GM21423 (cell line): Measurements from ENCODE around the gene NACC2.
"Not testable (repeated sequence)": the region's sequence is repeated elsewhere in the genome, so short reads cannot be mapped to it uniquely, and the experiment has no call there.

Experiments
- ATAC-seq: cut with Tn5 transposase; IDR thresholded peaks from one replicate; pipeline ENCODE4 v1.9.1; 2021; ENCODE audit warnings: mild to moderate bottlenecking, moderate library complexity; ENCODE audit not compliant: unreplicated experiment

Gene NACC2

DNA sequence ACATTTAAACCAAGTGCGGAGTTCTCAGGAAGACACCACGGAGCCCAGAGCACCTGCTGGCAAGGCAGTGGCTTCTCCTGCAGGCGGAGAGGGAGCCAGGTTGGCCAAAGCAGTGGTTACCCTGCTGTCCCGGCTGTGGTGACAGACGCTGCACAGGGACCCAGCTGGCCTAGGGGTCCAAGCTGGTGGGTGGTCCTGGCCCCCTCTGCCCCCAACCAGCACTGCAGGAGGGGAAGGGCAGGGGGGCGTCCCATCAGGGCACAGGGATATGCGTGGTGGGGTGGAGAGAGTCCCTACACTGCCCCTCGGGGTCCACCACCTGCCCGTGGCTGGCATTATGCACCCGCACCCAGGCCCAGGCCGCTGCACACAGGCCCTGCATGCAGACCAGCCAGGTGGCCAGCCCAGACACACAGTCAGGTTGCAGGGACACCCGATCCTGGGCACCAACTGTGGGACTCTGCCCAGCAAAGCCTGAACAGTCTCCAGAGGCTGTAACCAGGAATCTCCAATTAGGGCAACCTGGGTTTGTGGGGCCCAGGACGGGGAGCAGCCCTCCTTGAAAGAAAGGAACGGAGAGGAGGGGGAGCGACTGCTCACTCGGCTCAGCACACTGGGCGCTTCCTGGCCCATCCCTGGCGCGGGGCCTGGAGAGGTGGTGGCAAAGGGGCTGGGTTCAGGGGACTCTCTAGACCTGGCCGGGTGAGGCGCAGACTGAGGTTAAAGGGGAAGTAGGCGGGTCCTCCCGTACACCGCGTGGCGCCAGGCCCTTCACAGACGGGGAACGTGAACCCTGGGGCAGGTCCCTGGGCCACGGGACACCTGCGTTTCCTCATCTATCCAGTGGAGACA is 46.3 kb downstream of the NACC2 start:
- ATAC-seq, result no peak

DNA sequence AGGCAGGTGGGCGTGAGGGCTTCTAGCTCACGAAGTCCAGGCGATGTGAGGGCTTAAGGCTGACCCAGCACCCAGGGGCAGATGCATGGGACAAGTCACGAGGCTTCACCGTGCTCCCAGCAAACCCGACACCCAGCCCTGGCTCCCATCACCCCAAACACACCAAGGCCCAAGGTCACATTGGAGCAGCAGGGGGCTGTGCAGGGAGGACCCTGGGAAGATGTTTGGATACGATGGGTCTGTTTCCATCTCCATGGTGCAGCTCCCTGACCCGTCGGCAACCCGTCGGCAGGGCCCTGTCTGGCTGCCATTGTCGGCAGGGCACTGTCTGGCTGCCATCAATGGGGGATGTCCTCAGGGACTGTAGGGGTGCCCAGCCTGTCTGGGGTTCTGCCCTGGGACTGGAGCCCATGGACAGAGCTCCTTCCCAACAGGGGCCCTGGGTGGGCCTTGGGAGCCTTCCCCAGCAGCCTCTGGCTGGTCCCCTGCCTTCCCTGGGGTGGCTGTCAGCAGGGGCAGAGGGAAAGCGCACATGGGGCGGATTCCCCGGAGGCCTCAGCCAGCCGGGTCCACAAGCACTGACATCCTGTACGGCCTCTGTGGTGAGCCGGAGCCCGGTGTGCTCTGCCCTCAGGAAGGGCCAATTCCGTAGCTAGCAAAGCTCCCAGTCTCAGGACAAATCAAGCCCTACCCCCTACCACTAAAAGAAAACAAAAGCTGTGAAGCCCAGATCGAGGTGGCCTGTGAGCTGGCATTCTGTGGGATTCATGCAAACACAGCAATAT is 47.1 kb downstream of the NACC2 start:
- no peak for ATAC-seq

DNA sequence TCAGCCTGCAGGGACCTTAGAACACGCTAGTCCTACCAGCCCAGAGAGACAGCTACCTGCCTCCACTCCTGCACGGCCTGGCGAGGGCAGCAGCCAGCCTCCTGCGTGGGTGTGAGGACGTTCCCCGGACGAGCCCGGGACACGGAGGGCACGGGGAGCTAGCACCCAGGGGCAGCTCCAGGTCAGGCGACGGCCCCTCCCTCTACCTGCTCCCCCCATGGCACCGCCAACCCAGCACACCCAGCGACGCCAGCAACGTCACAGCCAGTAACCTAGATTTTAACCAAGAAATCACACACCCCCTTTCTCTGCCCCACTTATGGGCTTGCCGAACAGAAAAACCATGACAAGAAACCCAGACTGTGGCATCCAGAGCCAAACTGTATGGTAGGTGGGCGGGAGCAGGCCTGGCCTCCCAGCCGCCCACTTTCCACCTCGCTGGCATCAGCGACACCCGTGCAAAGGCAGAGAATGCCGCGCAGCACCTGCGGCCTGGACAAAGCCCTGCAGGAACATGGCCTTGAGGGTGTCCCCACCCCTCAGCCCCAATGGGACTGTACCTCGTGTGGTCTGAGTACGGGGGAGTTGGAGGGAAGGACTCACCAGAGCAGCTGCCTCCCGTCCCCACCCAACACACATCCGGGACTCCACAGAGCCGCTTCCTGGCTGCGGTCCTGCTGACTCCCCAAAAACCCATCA is 47.9 kb downstream of the NACC2 start:
- ATAC-seq, result no peak

DNA sequence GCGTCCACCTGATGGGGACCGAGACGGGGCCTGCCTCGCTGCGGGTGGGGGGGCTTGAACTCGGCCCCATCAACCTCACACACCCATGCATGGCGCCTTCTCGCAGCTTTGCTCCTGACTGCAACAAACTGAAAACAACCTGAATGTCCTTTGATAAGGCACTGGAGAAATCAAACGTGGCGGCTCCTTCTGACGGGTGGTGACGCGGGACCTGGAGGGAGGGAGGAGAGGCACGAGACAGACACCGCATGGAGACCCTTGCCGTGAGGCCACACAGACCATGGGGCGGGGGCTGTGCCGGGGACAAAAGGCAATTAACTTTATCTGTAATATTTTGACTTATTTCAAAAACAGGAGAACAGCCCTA is 48.6 kb downstream of the NACC2 start:
- no peak for ATAC-seq

DNA sequence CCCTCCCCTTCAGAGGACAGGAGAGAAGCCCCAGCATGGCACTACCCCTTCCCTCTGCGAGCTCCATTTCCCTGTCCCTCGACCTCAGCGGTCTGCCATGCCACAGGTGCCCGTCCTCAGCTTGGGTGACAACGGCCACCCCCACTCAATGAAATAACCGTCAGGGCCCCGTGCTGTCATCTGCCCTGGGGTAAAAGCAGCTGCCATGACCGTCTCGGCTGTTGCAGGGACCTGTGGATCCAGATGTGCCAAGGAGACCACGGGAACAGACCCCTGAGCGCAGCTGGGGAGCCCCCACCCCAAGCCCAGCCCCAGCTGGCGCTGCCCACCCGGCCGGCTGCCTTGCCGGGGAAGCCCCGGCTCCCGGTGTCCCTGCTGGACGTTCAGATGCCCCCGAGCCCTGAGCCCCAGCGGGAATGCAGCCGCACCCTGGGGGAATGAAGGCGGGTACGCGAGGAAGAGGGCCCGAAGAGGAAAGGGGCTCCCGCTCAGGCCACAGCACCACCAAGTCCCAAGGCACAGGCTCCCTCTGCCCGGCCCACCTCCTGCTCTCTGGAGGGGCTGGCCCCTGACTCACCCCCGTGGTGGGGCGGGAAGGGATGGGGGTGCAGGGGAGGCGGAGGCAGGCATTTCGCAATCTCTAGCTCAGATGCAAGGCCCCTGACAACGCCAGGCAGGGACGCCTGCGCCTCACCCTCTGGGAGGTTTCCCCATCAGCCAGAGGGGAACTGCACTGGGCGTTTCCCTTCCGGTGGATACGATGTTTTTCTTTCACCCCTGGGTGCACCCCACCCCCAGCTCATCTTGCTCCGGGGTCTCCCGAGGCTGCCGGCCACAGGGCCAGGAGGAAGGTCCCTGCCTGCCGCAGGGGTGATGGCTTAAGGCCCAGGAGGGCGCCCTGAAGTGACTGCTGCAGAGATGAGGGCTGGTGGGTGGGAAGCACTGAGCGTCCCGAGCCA is 49.2 kb downstream of the NACC2 start:
- ATAC-seq, result no peak

DNA sequence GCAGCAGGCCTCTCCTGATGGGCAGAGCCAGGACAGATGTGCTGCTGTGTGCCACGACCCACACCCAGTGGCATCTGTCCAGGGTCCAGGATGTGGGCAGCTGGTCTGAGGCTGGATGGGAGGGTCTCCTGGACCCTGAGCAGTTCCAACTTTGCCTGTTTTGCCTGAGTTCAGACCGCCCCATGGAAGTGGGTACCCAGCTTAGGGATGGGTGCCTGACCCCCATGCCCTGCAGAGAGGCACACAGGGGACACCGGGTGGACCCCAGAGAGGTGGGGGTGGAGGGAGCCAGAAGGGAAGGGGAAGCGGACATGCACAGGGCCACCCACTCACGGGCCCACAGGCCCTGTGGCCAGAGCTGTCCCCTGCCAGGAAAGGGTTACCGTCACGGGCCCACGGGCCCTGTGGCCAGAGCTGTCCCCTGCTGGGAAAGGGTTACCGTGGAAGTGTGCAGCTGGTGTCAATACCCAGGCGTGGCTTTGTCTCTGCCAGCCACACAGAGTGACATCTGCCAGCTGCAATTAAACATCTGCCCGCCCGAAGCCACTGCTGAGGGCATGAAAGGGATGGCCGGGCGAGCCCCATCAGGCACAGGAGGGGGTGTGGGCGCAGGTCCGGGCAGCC is 50.0 kb downstream of the NACC2 start:
- ATAC-seq, result no peak

GRCh38 chr9:136044207-136044970 is 50.7 kb downstream of the NACC2 start:
- no peak for ATAC-seq

- ATAC-seq, result no peak
Measured at GRCh38 chr9:136043441-136043991, 51.6 kb downstream of the NACC2 start.

- ATAC-seq, result no peak
Measured at GRCh38 chr9:136042541-136042940, 52.5 kb downstream of the NACC2 start.

DNA sequence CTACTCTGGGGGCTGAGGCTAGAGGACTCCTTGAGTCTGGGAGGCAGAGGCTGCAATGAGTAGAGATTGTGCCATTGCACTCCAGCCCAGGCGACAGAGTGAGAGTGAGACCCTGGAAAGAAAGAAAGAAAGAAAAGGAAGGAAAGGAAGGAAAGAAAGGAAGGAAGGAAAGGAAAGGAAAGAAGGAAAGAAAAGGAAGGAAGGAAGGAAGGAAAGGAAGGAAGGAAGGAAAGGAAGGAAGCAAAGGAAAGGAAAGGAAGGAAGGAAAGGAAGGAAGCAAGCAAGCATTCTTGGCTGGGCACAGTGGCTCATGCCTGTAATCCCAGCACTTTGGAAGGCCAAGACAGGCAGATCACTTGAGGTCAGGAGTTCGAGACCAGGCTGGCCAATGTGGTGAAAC is 54.2 kb downstream of the NACC2 start:
- ATAC-seq, result not testable (repeated sequence)

DNA sequence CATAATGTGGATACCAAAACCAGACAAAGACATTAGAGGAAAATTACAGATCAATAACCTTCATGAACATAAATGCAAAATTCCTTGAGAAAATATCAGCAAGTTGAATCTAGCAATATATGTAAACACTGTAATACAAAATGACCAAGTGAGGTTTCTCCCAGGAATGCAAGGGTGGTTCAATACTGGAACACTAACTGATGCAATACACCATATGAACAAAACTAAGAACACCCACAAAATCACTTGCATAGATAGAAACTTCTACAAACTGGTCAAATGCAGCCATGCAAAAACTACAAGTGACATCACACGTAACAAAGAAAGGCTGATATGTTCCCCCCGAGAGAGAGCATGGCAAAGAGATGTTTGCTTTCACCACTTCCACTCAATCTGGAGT is 55.6 kb downstream of the NACC2 start:
- no peak for ATAC-seq

DNA sequence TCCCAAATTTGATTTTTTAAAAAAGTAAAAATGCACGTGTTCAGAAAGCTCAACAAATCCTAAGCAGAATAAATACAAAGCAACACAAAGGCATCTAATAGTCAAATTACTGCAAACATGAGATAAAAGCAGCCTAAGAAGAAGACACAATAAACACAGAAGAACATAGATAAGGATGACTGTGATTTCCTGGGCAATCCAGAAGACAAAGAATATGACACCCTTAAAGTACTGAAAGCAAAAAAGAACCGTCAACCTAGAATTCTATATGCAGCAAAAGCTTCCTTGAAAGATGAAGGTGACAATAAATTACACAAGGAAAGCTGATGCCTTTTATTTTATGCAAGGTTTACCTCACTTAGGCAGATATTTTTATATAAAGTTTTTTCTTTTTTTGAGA is 58.2 kb downstream of the NACC2 start:
- ATAC-seq, result no peak

- ATAC-seq, result no peak
Measured at GRCh38 chr9:136036050-136036449, 59.0 kb downstream of the NACC2 start.

DNA sequence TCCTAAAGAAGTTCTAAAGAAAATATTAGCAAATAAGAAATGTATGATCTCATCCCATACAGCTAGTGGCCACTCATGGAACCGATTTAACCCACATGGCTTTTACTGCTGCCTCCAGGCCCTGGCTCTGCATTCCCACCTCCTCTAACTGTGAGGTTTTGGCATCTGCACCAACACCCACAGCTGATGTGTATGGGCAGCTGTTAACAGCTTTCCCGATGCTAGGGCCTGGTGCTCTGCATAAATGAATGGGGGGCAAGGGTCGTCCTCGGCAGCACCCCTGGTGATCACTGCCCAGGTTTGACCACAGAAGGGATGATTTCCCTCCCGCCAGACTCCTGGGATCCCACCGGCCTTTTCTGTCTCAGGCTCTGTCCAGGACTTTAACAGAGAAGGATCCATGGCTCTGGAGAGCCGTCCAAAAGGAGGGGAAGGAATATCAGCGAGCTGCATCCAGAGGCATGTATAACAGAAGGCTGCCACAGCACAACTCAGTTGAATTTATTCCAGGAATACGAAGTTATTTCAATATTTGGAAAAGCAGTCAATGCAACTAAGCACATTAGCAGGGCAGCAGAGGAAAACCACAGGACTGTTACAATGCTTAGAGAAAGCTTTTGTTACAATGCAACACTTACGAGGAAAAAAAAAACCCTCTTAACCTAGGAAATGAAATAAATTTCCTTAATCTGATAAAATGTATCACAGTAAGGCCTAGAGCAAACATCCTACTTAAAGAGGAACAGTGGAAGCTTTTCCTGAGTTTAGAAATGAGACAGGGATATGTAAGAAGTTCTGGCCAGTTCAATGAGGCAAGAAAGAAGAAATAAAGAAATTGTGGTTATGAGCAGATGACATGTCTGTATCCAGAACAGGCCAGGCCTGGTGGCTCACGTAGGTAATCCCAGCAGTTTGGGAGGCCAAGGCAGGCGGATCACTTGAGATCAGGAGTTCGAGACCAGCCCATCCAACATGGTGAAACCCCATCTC is 63.1 kb downstream of the NACC2 start:
- no peak for ATAC-seq

- ATAC-seq, result no peak
Measured at GRCh38 chr9:136031094-136031493, 64.0 kb downstream of the NACC2 start.

DNA sequence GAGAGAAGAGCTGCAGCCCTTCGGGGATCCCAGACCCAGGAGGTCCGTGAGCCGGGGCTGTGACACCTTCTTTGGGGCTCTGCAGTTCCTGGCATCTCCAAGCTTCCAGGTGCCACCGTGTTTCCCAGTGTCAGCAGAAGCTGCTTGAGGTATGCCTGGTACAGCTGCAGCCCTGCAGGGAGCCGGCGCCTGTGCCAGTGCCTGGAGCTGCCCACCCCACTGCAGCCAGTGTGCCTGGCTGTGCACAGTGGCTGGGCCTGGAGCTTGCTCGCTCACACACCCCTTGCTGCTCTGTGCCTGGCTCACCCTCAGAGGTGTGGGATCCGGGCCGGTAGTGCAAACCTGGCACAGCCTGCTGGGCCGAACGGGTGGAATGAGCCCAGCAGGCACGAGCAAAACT is 65.5 kb downstream of the NACC2 start:
- no peak for ATAC-seq

DNA sequence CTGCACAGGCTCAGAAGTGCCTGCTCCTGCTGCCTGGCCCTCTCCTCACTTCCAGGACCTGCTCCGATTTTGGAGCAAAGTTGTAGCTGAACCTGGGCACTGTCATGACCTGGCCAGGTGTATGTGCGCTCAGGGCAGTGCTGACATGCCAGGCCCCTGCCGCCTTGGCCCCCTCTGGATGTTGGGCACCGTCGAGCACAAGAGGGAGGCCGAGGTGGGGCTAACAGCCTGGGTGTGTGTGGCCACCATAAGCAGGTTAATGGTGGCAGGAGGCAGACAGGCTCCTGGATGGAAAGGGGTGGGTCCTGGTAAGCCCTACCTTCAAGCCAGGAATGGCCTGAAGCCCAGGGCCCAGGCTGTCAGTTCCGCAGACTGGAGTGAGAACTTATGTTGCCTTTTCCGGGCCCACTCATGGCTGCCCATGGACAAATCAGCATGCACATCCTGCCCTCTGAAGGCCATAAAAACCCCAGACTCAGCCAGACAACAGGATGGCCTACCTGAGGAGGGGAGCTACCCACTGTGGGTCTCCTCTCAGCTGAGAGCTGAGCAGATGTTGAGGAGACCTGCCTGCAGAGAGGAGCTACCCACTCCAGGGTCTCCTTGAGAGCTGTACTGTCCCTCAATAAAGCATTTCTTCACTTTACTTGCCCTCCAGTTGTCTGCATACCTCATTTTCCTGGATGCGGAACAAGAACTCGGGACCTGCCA is 66.2 kb downstream of the NACC2 start:
- ATAC-seq, result no peak
